OCI-LY3 (cell line): ENCODE data around the gene FANCE.

Source experiments
- H2AFZ ChIP-seq: fragments of 200-600, 300-600 bp; shearing (Covaris generic); 2 replicates; pipeline ENCODE4 v1.6.0; 2014; ENCODE audit warnings: antibody characterized with exemption, low read depth, low read length
- H3K27ac ChIP-seq: fragments of 200-600, 300-600 bp; sonication (generic); 2 replicates; pipeline ENCODE4 v1.5.1; 2014; ENCODE audit warnings: mild to moderate bottlenecking, low read length, moderate library complexity, mixed read lengths
- H3K27me3 ChIP-seq: fragments of 200-600, 300-600 bp; sonication (generic); 2 replicates; pipeline ENCODE4 v1.6.1; 2014; ENCODE audit warnings: low read depth, low read length, mixed read lengths
- H3K36me3 ChIP-seq: fragments of 200-600, 300-600 bp; sonication (generic); replicated peaks from 2 replicates; pipeline ENCODE3; 2014; ENCODE audit warnings: low read depth, low read length, mixed read lengths
- H3K4me1 ChIP-seq: fragments of 300-600, 200-600 bp; sonication (generic); 2 replicates; pipeline ENCODE4 v1.6.1; 2014; ENCODE audit warnings: low read length, mixed read lengths
- H3K4me2 ChIP-seq: fragments of 200-600, 300-600 bp; sonication (generic); 2 replicates; pipeline ENCODE4 v1.6.1; 2014; ENCODE audit warnings: low read length, mixed read lengths
- H3K4me3 ChIP-seq: fragments of 300-600, 200-600 bp; sonication (generic); 2 replicates; pipeline ENCODE4 v1.5.1; 2014; ENCODE audit warnings: antibody characterized with exemption, mild to moderate bottlenecking, low read length, moderate library complexity
- H3K79me2 ChIP-seq: fragments of 300-600, 200-600 bp; shearing (Covaris generic); 2 replicates; pipeline ENCODE4 v1.6.1; 2014; ENCODE audit warnings: mild to moderate bottlenecking, low read length, mixed read lengths
- H3K9ac ChIP-seq: fragments of 300-600, 200-600 bp; shearing (Covaris generic); 2 replicates; pipeline ENCODE4 v1.6.0; 2014; ENCODE audit warnings: mild to moderate bottlenecking, low read length, moderate library complexity
- H3K9me3 ChIP-seq: fragments of 200-600, 300-600 bp; shearing (Covaris generic); 2 replicates; pipeline ENCODE4 v1.6.1; 2014; ENCODE audit warnings: low read length, mixed read lengths; ENCODE audit not compliant: insufficient read depth
- H4K20me1 ChIP-seq: fragments of 200-600, 300-600 bp; sonication (generic); 2 replicates; pipeline ENCODE4 v1.6.1; 2016; ENCODE audit warnings: low read length, mixed read lengths; ENCODE audit not compliant: insufficient read depth
- CTCF ChIP-seq: fragments of 200-600, 300-600 bp; sonication (generic); IDR thresholded peaks from 2 replicates; pipeline ENCODE4 v1.5.1; 2014; ENCODE audit warnings: antibody characterized with exemption, low read length, low read depth
- EZH2phosphoT487 ChIP-seq: fragments of 200-600 bp; shearing (Covaris generic); IDR thresholded peaks from 2 replicates; pipeline ENCODE4 v1.6.1; 2018; ENCODE audit warnings: antibody characterized with exemption, mixed run types, low read depth

FANCE gene

GRCh38 chr6:35452183-35453090 is at the start of gene FANCE:
Gene FANCE, plus strand, starts transcription at chr6:35452338. Its CDS starts 208 bp downstream, at chr6:35452546.
- no peaks in the 10 kb centered on the region for H3K36me3 ChIP-seq
- TF ChIP-seq CTCF (no peak), EZH2phosphoT487 (no peak)
- no peaks in the 10 kb centered on the region for H3K9me3 ChIP-seq
- H4K20me1 ChIP-seq = no peaks in the 10 kb centered on the region
- H2AFZ ChIP-seq = peak within 1 kb of the TSS; percentile 73
- H3K4me1 ChIP-seq = peaks cover 10% of the 10 kb centered on the region; the same call in 1 of the 2 replicates
- H3K4me3 ChIP-seq = peak within 1 kb of the TSS; percentile 95
- H3K27ac ChIP-seq = no peak within 1 kb of the TSS
- peak within 1 kb of the TSS; percentile 77 for H3K9ac ChIP-seq
- H3K4me2 ChIP-seq = peak within 1 kb of the TSS; percentile 96
- peaks cover 22% of the 10 kb centered on the region for H3K27me3 ChIP-seq
- H3K79me2 ChIP-seq = no peaks in the 10 kb centered on the region

- no peak overlapping the region for H2AFZ ChIP-seq
- H3K36me3 ChIP-seq = no peaks in the 10 kb centered on the region
- H4K20me1 ChIP-seq = no peaks in the 10 kb centered on the region
- no peaks in the 10 kb centered on the region for H3K27me3 ChIP-seq
- H3K27ac ChIP-seq = no peak overlapping the region
- TF ChIP-seq CTCF (no peak), EZH2phosphoT487 (no peak)
- H3K4me2 ChIP-seq = no peak overlapping the region
- H3K4me3 ChIP-seq = no peak overlapping the region
- no peaks in the 10 kb centered on the region for H3K9me3 ChIP-seq
- no peak overlapping the region for H3K9ac ChIP-seq
- no peaks in the 10 kb centered on the region for H3K4me1 ChIP-seq
- no peaks in the 10 kb centered on the region for H3K79me2 ChIP-seq
Measured at GRCh38 chr6:35402856-35403191, 49.3 kb upstream of the FANCE start.

- TF ChIP-seq EZH2phosphoT487 = no peak
- no peak for TF ChIP-seq CTCF
- Histone ChIP-seq H3K36me3 (no peaks in the 10 kb centered on the region), H3K27me3 (no peaks in the 10 kb centered on the region), H3K79me2 (no peaks in the 10 kb centered on the region), H3K9me3 (no peaks in the 10 kb centered on the region), H3K9ac (no peak overlapping the region), H3K4me1 (no peaks in the 10 kb centered on the region), H3K27ac (no peak overlapping the region), H4K20me1 (no peaks in the 10 kb centered on the region), H3K4me2 (no peak overlapping the region), H2AFZ (no peak overlapping the region), H3K4me3 (no peak overlapping the region)
Measured at GRCh38 chr6:35403544-35404442, 48.3 kb upstream of the FANCE start.
